A549 (cell line): ENCODE measurements around the gene MTA3. TPM values are rescaled to one million over a fixed set of nuclear protein-coding genes. Genes with fewer than 3 reads are reported as not detected.

Source experiments
- ATAC-seq, 2 experiments: fragments of 200-7000 bp in 1 of 2; fragments of >200 bp in 1 of 2; cut with Nextera tagmentation in 1 of 2; cut with Tn5 transposase in 1 of 2; 3 replicates each; pipeline versions ENCODE4 v1.8.0 to v1.9.1; 2018 to 2020; ENCODE audit warnings: mild to moderate bottlenecking in 1 of 2, moderate library complexity in 1 of 2
- CTCF ChIA-PET: fragments of 300-600 bp; sonication (Branson Sonifier 250); formaldehyde crosslinking; extraction: SDS; loops from one replicate; lab custom pipeline; 2021; ENCODE audit warnings: antibody characterized with exemption, inconsistent platforms; lab: Yijun Ruan, JAX
- POLR2A ChIA-PET: fragments of 350-600 bp; formaldehyde crosslinking; extraction: SDS; loops from one replicate; lab custom pipeline; 2021; ENCODE audit warnings: antibody characterized with exemption, inconsistent platforms; lab: Yijun Ruan, JAX
- DNase-seq, 2 experiments: peaks; one replicate each; pipeline versions ENCODE4 v3.0.0 to v3.0.0-alpha.2; 2011 to 2016; ENCODE audit warnings: low read depth in 1 of 2, low spot score in 1 of 2
- FAIRE-seq: peaks from 2 replicates; lab custom pipeline; 2011; peaks lifted over from hg19 to GRCh38; lab: Jason Lieb, UNC
- H3K27ac ChIP-seq, 2 experiments: fragments of >200 bp; sonication (Bioruptor Twin); formaldehyde crosslinking; 3 replicates each; pipeline ENCODE4 v1.5.1; 2016 to 2017
- H3K4me1 ChIP-seq: fragments of >200 bp; sonication (Bioruptor Twin); formaldehyde crosslinking; 3 replicates; pipeline ENCODE4 v1.6.1; 2016
- H3K4me2 ChIP-seq: fragments of >200 bp; sonication (Bioruptor Twin); formaldehyde crosslinking; 3 replicates; pipeline ENCODE4 v1.6.1; 2016
- H3K4me3 ChIP-seq: fragments of >200 bp; sonication (Bioruptor Twin); formaldehyde crosslinking; 3 replicates; pipeline ENCODE4 v1.5.1; 2016
- H3K9me3 ChIP-seq: fragments of >200 bp; sonication (Bioruptor Twin); formaldehyde crosslinking; 3 replicates; pipeline ENCODE4 v1.6.1; 2016
- ATOH8 ChIP-seq: fragments of 250-450 bp; sonication (Bioruptor Pico); IDR thresholded peaks from 2 replicates; pipeline ENCODE4 v1.5.0; 2020; ENCODE audit warnings: low read depth, mild to moderate bottlenecking, moderate library complexity
- CBX2 ChIP-seq: fragments of 200-600 bp; sonication (generic); IDR thresholded peaks from 2 replicates; pipeline ENCODE4 v1.6.1; 2016; ENCODE audit warnings: low read depth, mild to moderate bottlenecking, borderline replicate concordance
- CHD2 ChIP-seq: fragments of 150-350 bp; IDR thresholded peaks from 2 replicates; pipeline ENCODE4 v1.6.1; 2014; ENCODE audit warnings: low read length; ENCODE audit not compliant: partially characterized antibody
- CHD4 ChIP-seq: fragments of 200-600 bp; sonication (generic); IDR thresholded peaks from 2 replicates; pipeline ENCODE4 v1.6.1; 2016; ENCODE audit warnings: antibody characterized with exemption, mild to moderate bottlenecking, borderline replicate concordance
- EHMT2 ChIP-seq: fragments of 200-600 bp; sonication (generic); IDR thresholded peaks from 2 replicates; pipeline ENCODE4 v1.6.1; 2016; ENCODE audit warnings: antibody characterized with exemption, low read depth, mild to moderate bottlenecking, moderate library complexity
- EP300 ChIP-seq, 2 experiments: fragments of >200 bp; sonication (Bioruptor Twin); formaldehyde crosslinking; IDR thresholded peaks; 2 replicates in 1 of 2; 3 replicates in 1 of 2; pipeline ENCODE4 v1.6.1; 2016 to 2017
- FOSL2 ChIP-seq, 2 experiments: fragments of 450-650 bp in 1 of 2; fragments of >200 bp in 1 of 2; sonication (Bioruptor Twin) in 1 of 2; formaldehyde crosslinking; IDR thresholded peaks; 2 replicates each; pipeline versions ENCODE4 v1.5.0 to v1.6.1; 2016 to 2020; ENCODE audit warnings: mild to moderate bottlenecking in 1 of 2, moderate library complexity in 1 of 2
- HDAC2 ChIP-seq: fragments of 200-600 bp; sonication (generic); IDR thresholded peaks from 2 replicates; pipeline ENCODE4 v1.6.1; 2016
- HES2 ChIP-seq: fragments of >200 bp; sonication (Bioruptor Twin); formaldehyde crosslinking; IDR thresholded peaks from 2 replicates; pipeline ENCODE4 v1.6.1; 2016
- HOXB5 ChIP-seq: fragments of 250-450 bp; sonication (Bioruptor Pico); IDR thresholded peaks from 2 replicates; pipeline ENCODE4 v1.5.0; 2020; ENCODE audit warnings: mild to moderate bottlenecking, moderate library complexity
- KDM1A ChIP-seq: fragments of 200-600 bp; sonication (generic); IDR thresholded peaks from 2 replicates; pipeline ENCODE4 v1.6.1; 2016; ENCODE audit warnings: low read depth, mild to moderate bottlenecking
- MYC ChIP-seq: IDR thresholded peaks from 2 replicates; pipeline ENCODE4 v1.6.1; 2012; ENCODE audit warnings: mild to moderate bottlenecking, inconsistent platforms, low read length, improper control_type of control experiment, borderline replicate concordance
- NFE2L2 ChIP-seq: fragments of 150-350 bp; conservative IDR thresholded peaks from 2 replicates; pipeline ENCODE4 v1.6.1; 2014; ENCODE audit warnings: low read length
- NPAS2 ChIP-seq: fragments of 250-450 bp; sonication (Bioruptor Pico); IDR thresholded peaks from 2 replicates; pipeline ENCODE4 v1.8.0; 2022; ENCODE audit warnings: mild to moderate bottlenecking, moderate library complexity, borderline replicate concordance
- POLR2A ChIP-seq: IDR thresholded peaks from 2 replicates; pipeline ENCODE4 v1.6.1; 2012; ENCODE audit warnings: mild to moderate bottlenecking, low read length
- RAD21 ChIP-seq, 2 experiments: fragments of >200 bp in 1 of 2; sonication (Bioruptor Twin) in 1 of 2; formaldehyde crosslinking in 1 of 2; IDR thresholded peaks in 1 of 2; conservative IDR thresholded peaks in 1 of 2; 2 replicates in 1 of 2; 3 replicates in 1 of 2; pipeline ENCODE4 v1.6.1; 2012 to 2018; ENCODE audit warnings: inconsistent platforms in 1 of 2
- RFX5 ChIP-seq: fragments of 450-650 bp; IDR thresholded peaks from 2 replicates; pipeline ENCODE4 v1.7.1; 2014; ENCODE audit warnings: antibody characterized with exemption, mild to moderate bottlenecking, moderate library complexity
- ZFP36 ChIP-seq: fragments of 450-650 bp; IDR thresholded peaks from 2 replicates; pipeline ENCODE4 v1.6.1; 2014; ENCODE audit warnings: borderline replicate concordance; ENCODE audit not compliant: partially characterized antibody
- ZNF302 ChIP-seq: fragments of 250-450 bp; sonication (Bioruptor Pico); IDR thresholded peaks from 2 replicates; pipeline ENCODE4 v1.9.0; 2021; ENCODE audit warnings: inconsistent platforms, mild to moderate bottlenecking, moderate library complexity
- WGBS: methylation state at CpG from one replicate; pipeline ENCODE4 v1.1.6; 2017; ENCODE audit errors: missing lambda C conversion rate; 5-methylcytosine and 5-hydroxymethylcytosine counted together
- polyA plus RNA-seq, 4 experiments: library from polyadenylated mRNA; depleted of rRNA in 3 of 4; stranded (reverse); fragments of >200 nt; fragmentation: RNase III in 1 of 4; extraction: RNeasy Plus Mini Kit Qiagen cat#74134 plus additional on column Dnase treatment in 1 of 4; gene quantifications; 2 replicates in 3 of 4; 3 replicates in 1 of 4; pipeline ENCODE4 v1.2.3, GENCODE V29; 2011 to 2017

MTA3 gene
- polyA plus RNA-seq, 2 of the 4 experiments (the other 2 are of a cell fraction) = 49.3 to 74.1 TPM

DNA sequence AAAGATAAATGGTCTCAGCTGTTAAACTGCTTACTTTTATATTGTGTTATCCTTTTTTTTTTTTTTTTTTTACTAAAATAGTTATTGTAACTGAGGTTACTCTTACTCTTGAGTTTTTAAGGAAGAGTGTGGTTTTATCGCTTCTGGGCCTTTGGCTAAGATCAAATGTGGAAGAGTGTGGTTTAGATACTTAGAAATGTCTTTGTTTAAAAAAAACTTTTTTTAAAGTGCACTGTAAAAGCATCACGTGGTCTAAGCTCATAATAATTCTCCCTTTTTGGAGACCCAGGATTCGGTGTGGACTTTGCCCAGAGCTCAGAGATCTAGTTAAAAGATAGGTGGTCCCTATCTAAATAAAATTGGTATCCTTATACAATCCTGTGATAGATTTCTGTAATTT lies 207.4 kb downstream of the MTA3 start:
- Histone ChIP-seq H3K9me3 (peaks cover 6% of the 10 kb centered on the region; the same call in 1 of the 3 replicates), H3K4me3 (no peak overlapping the region), H3K27ac (no peak overlapping the region), H3K4me2 (no peak overlapping the region)
- FAIRE-seq = no peak
- DNase-seq = no peak
- no peak for ATAC-seq
- 58% methylated on average over 3 of the region's 3 CpGs for WGBS
- CTCF ChIA-PET = interaction anchor here (0.6 to 1.0 kb wide), 3 partner anchors 12 to 360 kb away, joined by 3 to 4 read pairs (median 3); partner anchors contain the start of gene OXER1
- TF ChIP-seq NFE2L2 (no peak), CHD2 (no peak), RAD21 (conservative IDR thresholded peaks at IDR 0.05 in 1 of 2, IDR thresholded peaks at IDR 0.05 in 1 of 2) (no peak), EHMT2 (no peak), CBX2 (no peak), EP300 (IDR thresholded peaks at IDR 0.05) (no peak)
- TF ChIP-seq, all 56 proteins: peak for 0
- H3K4me1 ChIP-seq = no peaks in the 10 kb centered on the region
- POLR2A ChIA-PET = no interaction called here

- ChIA-PET POLR2A (no interaction called here), CTCF (no interaction called here)
- H3K4me2 ChIP-seq = no peak overlapping the region
- H3K4me1 ChIP-seq = no peaks in the 10 kb centered on the region
- FAIRE-seq (no peak), ATAC-seq (no peak), DNase-seq (no peak)
- no peak overlapping the region for H3K4me3 ChIP-seq
- WGBS = 61% methylated on average over 3 of the region's 3 CpGs
- H3K9me3 ChIP-seq = peaks cover 6% of the 10 kb centered on the region; the same call in 1 of the 3 replicates
- H3K27ac ChIP-seq = no peak overlapping the region
- TF ChIP-seq HES2 (no peak), RFX5 (no peak), FOSL2 (IDR thresholded peaks at IDR 0.05) (no peak), FOSL2 (CRISPR knock-in tag; IDR thresholded peaks at IDR 0.05) (no peak), HOXB5 (CRISPR knock-in tag) (no peak), CBX2 (no peak), POLR2A (no peak), ZFP36 (peak; percentile 71), RAD21 (conservative IDR thresholded peaks at IDR 0.05 in 1 of 2, IDR thresholded peaks at IDR 0.05 in 1 of 2) (no peak)
Observed at GRCh38 chr2:42777883-42778805, 209.7 kb downstream of the MTA3 start.

- DNase-seq = no peak
- Histone ChIP-seq H3K27ac (no peak overlapping the region), H3K4me1 (no peaks in the 10 kb centered on the region), H3K4me3 (no peak overlapping the region), H3K9me3 (peaks cover 6% of the 10 kb centered on the region; the same call in 1 of the 3 replicates), H3K4me2 (no peak overlapping the region)
- no peak for ATAC-seq
- ChIA-PET POLR2A (no interaction called here), CTCF (no interaction called here)
- TF ChIP-seq EP300 (IDR thresholded peaks at IDR 0.05) (no peak), KDM1A (no peak), POLR2A (no peak), NPAS2 (CRISPR knock-in tag) (no peak), ATOH8 (CRISPR knock-in tag) (no peak), HDAC2 (no peak), MYC (no peak), ZNF302 (CRISPR knock-in tag) (no peak), RAD21 (conservative IDR thresholded peaks at IDR 0.05 in 1 of 2, IDR thresholded peaks at IDR 0.05 in 1 of 2) (no peak), CHD4 (no peak), HES2 (no peak)
- WGBS = 30% methylated on average over 1 of the region's 1 CpG
- no peak for FAIRE-seq
Observed at GRCh38 chr2:42781181-42781580, 212.7 kb downstream of the MTA3 start.
